Endodermal cell (in vitro differentiated cells): ENCODE results near the gene RNF5. TPM values are rescaled to one million over a fixed set of nuclear protein-coding genes. Genes with fewer than 3 reads are reported as not detected.

Experiments used
- DNase-seq: peaks from one replicate; pipeline ENCODE4 v3.0.0-alpha.2; 2017
- H3K27ac ChIP-seq: 2 replicates; pipeline ENCODE4 v1.5.1; 2013; ENCODE audit warnings: mild to moderate bottlenecking, low read depth, low read length, moderate library complexity
- H3K27me3 ChIP-seq: 2 replicates; pipeline ENCODE4 v1.6.1; 2013; ENCODE audit warnings: mild to moderate bottlenecking, low read length, moderate library complexity; ENCODE audit not compliant: insufficient read depth, control insufficient read depth, poor library complexity, severe bottlenecking
- H3K36me3 ChIP-seq: 2 replicates; pipeline ENCODE4 v1.7.0; 2013; ENCODE audit warnings: mild to moderate bottlenecking, low read length, moderate library complexity; ENCODE audit not compliant: control insufficient read depth, insufficient read depth
- H3K4me1 ChIP-seq: one replicate; pipeline ENCODE4 v1.7.0; 2013; ENCODE audit warnings: low read length; ENCODE audit not compliant: control insufficient read depth, insufficient read depth
- H3K4me3 ChIP-seq: 2 replicates; pipeline ENCODE4 v1.5.1; 2013; ENCODE audit warnings: mild to moderate bottlenecking, low read length, moderate library complexity
- H3K9ac ChIP-seq: 2 replicates; pipeline ENCODE4 v1.6.1; 2013; ENCODE audit warnings: mild to moderate bottlenecking, low read length, moderate library complexity; ENCODE audit not compliant: poor library complexity, severe bottlenecking; ENCODE audit errors: extremely low read depth
- H3K9me3 ChIP-seq: 2 replicates; pipeline ENCODE4 v1.6.1; 2013; ENCODE audit warnings: mild to moderate bottlenecking, low read length, moderate library complexity; ENCODE audit not compliant: control insufficient read depth
- H3K27ac Mint-ChIP-seq: 2 replicates; pipeline ENCODE4 v1.8.0; 2020; ENCODE audit warnings: mixed read lengths
- H3K27me3 Mint-ChIP-seq: 2 replicates; pipeline ENCODE4 v1.8.0; 2021; ENCODE audit warnings: mild to moderate bottlenecking, mixed read lengths; ENCODE audit not compliant: insufficient read depth
- H3K36me3 Mint-ChIP-seq: 2 replicates; pipeline ENCODE4 v1.8.0; 2020; ENCODE audit warnings: low read depth, mixed read lengths
- H3K4me1 Mint-ChIP-seq: 2 replicates; pipeline ENCODE4 v1.8.0; 2020; ENCODE audit warnings: mixed read lengths
- H3K4me3 Mint-ChIP-seq: 2 replicates; pipeline ENCODE4 v1.8.0; 2020; ENCODE audit warnings: mild to moderate bottlenecking, moderate library complexity, mixed read lengths
- H3K9me3 Mint-ChIP-seq: 2 replicates; pipeline ENCODE4 v1.8.0; 2020; ENCODE audit warnings: mild to moderate bottlenecking, mixed read lengths
- WGBS, 2 experiments: methylation state at CpG; one replicate each; pipeline versions ENCODE4 v1.1.5 to v1.1.7; 2013; ENCODE audit warnings: missing lambda C conversion rate in 2 of 2, mixed read lengths in 1 of 2; ENCODE audit not compliant: insufficient coverage in 1 of 2, insufficient read length in 1 of 2; 5-methylcytosine and 5-hydroxymethylcytosine counted together
- total RNA-seq, 2 donors: library from RNA; stranded (reverse); fragmentation: NEBNext Ultra II Directional in 1 of 2; extraction: Animal tissue kit (Norgen Biotek cat#: 25700) in 1 of 2; gene quantifications; 2 replicates in 1 of 2; 3 replicates in 1 of 2; pipeline ENCODE4 v1.2.1, GENCODE V29; 2021
- TF ChIP-seq, protein P1 (sequence below): fragments of 200-600 bp; sonication (generic); conservative IDR thresholded peaks from 2 replicates; pipeline ENCODE4 v1.5.0; 2021; ENCODE audit warnings: antibody characterized with exemption, mild to moderate bottlenecking

RNF5 gene
- total RNA-seq, 2 donors from 2014 or later = 68.0 to 71.3 TPM

DNA sequence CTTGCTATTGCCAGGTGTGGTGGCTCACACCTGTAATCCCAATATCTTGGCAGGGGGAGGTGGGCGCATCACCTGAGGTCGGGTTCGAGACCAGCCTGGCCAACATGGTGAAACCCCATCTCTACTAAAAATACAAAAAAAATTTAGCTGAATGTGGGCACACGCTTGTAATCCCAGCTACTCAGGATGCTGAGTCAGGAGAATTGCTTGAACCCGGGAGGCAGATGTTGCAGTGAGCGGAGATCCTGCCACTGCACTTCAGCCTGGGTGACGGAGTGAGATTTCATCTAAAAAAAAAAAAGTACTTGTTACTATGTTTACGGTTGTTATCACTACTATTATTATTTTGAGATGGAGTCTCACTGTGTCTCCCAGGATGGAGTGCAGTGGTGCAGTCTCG, 21.3 kb upstream of the RNF5 start:
- Histone ChIP-seq H3K27me3 (no peaks in the 10 kb centered on the region), H3K9ac (no peak overlapping the region), H3K27ac (no peak overlapping the region), H3K4me1 (peaks cover 11% of the 10 kb centered on the region), H3K36me3 (peaks cover 36% of the 10 kb centered on the region), H3K9me3 (peaks cover 16% of the 10 kb centered on the region), H3K4me3 (no peak overlapping the region)
- Mint-ChIP-seq H3K9me3 (peaks cover 11% of the 10 kb centered on the region), H3K36me3 (peaks cover 49% of the 10 kb centered on the region), H3K4me3 (no peak overlapping the region), H3K27me3 (peaks cover 8% of the 10 kb centered on the region), H3K27ac (no peak overlapping the region), H3K4me1 (peaks cover 28% of the 10 kb centered on the region)
- TF ChIP-seq, protein P1, sequence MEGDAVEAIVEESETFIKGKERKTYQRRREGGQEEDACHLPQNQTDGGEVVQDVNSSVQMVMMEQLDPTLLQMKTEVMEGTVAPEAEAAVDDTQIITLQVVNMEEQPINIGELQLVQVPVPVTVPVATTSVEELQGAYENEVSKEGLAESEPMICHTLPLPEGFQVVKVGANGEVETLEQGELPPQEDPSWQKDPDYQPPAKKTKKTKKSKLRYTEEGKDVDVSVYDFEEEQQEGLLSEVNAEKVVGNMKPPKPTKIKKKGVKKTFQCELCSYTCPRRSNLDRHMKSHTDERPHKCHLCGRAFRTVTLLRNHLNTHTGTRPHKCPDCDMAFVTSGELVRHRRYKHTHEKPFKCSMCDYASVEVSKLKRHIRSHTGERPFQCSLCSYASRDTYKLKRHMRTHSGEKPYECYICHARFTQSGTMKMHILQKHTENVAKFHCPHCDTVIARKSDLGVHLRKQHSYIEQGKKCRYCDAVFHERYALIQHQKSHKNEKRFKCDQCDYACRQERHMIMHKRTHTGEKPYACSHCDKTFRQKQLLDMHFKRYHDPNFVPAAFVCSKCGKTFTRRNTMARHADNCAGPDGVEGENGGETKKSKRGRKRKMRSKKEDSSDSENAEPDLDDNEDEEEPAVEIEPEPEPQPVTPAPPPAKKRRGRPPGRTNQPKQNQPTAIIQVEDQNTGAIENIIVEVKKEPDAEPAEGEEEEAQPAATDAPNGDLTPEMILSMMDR = no peak
- DNase-seq = no peak
- WGBS, 2 experiments = 92 to 96% methylated on average over 8 to 9 of the region's 9 CpGs

- peaks cover 16% of the 10 kb centered on the region for H3K4me1 Mint-ChIP-seq
- no peaks in the 10 kb centered on the region for H3K27me3 ChIP-seq
- no peak for DNase-seq
- H3K27ac ChIP-seq = no peak overlapping the region
- H3K4me3 Mint-ChIP-seq = no peak overlapping the region
- H3K4me3 ChIP-seq = peak overlapping the region; percentile 5
- peaks cover 11% of the 10 kb centered on the region for H3K9me3 Mint-ChIP-seq
- peaks cover 59% of the 10 kb centered on the region for H3K36me3 Mint-ChIP-seq
- H3K27ac Mint-ChIP-seq = no peak overlapping the region
- no peak overlapping the region for H3K9ac ChIP-seq
- peaks cover 16% of the 10 kb centered on the region for H3K9me3 ChIP-seq
- peaks cover 47% of the 10 kb centered on the region for H3K36me3 ChIP-seq
- H3K4me1 ChIP-seq = peaks cover under 1% of the 10 kb centered on the region
- TF ChIP-seq, protein P1 = no peak
- H3K27me3 Mint-ChIP-seq = no peaks in the 10 kb centered on the region
Measured at GRCh38 chr6:32158052-32158451, 20.2 kb upstream of the RNF5 start.

- peaks cover 52% of the 10 kb centered on the region for H3K36me3 ChIP-seq
- peak overlapping the region; percentile 93 for H3K27ac ChIP-seq
- Mint-ChIP-seq H3K27me3 (no peaks in the 10 kb centered on the region), H3K4me3 (no peak overlapping the region), H3K4me1 (peaks cover 29% of the 10 kb centered on the region), H3K27ac (peak overlapping the region; percentile 80), H3K36me3 (peaks cover 65% of the 10 kb centered on the region), H3K9me3 (no peaks in the 10 kb centered on the region)
- no peaks in the 10 kb centered on the region for H3K27me3 ChIP-seq
- no peak overlapping the region for H3K9ac ChIP-seq
- H3K4me3 ChIP-seq = no peak overlapping the region
- WGBS, 2 experiments = 93 to 100% methylated on average over 1 to 7 of the region's 7 CpGs
- no peaks in the 10 kb centered on the region for H3K9me3 ChIP-seq
- peaks cover 17% of the 10 kb centered on the region for H3K4me1 ChIP-seq
- TF ChIP-seq, protein P1 = no peak
- no peak for DNase-seq
Measured at GRCh38 chr6:32163559-32164258, 14.5 kb upstream of the RNF5 start.
